Glutamatergic neuron (in vitro differentiated cells): ENCODE data around the gene ERICH4. TPM values are rescaled to one million over a fixed set of nuclear protein-coding genes. Genes with fewer than 3 reads are reported as not detected.
A peak's percentile ranks its signal among the peaks of the same experiment; 100 is the strongest.

Source experiments
- DNase-seq: peaks from one replicate; pipeline ENCODE4 v3.0.0; 2022
- H3K27ac Mint-ChIP-seq: one replicate; pipeline ENCODE4 v1.8.0; 2020; ENCODE audit warnings: mild to moderate bottlenecking, mixed read lengths, inconsistent platforms; ENCODE audit not compliant: unreplicated experiment
- H3K27me3 Mint-ChIP-seq: one replicate; pipeline ENCODE4 v1.8.0; 2020; ENCODE audit warnings: mild to moderate bottlenecking, moderate library complexity, mixed read lengths, inconsistent platforms; ENCODE audit not compliant: unreplicated experiment
- H3K36me3 Mint-ChIP-seq: one replicate; pipeline ENCODE4 v1.8.0; 2020; ENCODE audit warnings: mild to moderate bottlenecking, mixed read lengths, inconsistent platforms; ENCODE audit not compliant: unreplicated experiment
- H3K4me1 Mint-ChIP-seq: one replicate; pipeline ENCODE4 v1.8.0; 2020; ENCODE audit warnings: mild to moderate bottlenecking, low read depth, mixed read lengths, inconsistent platforms; ENCODE audit not compliant: unreplicated experiment
- H3K4me3 Mint-ChIP-seq: one replicate; pipeline ENCODE4 v1.8.0; 2020; ENCODE audit warnings: mild to moderate bottlenecking, mixed read lengths, inconsistent platforms; ENCODE audit not compliant: unreplicated experiment
- H3K9me3 Mint-ChIP-seq: one replicate; pipeline ENCODE4 v1.8.0; 2020; ENCODE audit warnings: mild to moderate bottlenecking, moderate library complexity, mixed read lengths, inconsistent platforms; ENCODE audit not compliant: unreplicated experiment
- total RNA-seq: library from RNA; stranded (reverse); fragmentation: NEBNext Ultra II Directional; extraction: Animal tissue kit (Norgen Biotek cat#: 25700); gene quantifications from one replicate; pipeline ENCODE4 v1.2.1, GENCODE V29; 2021; ENCODE audit not compliant: unreplicated experiment
- TF ChIP-seq, protein P1 (sequence below): fragments of 200-600 bp; sonication (generic); IDR thresholded peaks from one replicate; pipeline ENCODE4 v1.5.0; 2021; ENCODE audit not compliant: partially characterized antibody, unreplicated experiment

The ERICH4 gene
- total RNA-seq, 1 donor from 2014 or later: not detected

DNA sequence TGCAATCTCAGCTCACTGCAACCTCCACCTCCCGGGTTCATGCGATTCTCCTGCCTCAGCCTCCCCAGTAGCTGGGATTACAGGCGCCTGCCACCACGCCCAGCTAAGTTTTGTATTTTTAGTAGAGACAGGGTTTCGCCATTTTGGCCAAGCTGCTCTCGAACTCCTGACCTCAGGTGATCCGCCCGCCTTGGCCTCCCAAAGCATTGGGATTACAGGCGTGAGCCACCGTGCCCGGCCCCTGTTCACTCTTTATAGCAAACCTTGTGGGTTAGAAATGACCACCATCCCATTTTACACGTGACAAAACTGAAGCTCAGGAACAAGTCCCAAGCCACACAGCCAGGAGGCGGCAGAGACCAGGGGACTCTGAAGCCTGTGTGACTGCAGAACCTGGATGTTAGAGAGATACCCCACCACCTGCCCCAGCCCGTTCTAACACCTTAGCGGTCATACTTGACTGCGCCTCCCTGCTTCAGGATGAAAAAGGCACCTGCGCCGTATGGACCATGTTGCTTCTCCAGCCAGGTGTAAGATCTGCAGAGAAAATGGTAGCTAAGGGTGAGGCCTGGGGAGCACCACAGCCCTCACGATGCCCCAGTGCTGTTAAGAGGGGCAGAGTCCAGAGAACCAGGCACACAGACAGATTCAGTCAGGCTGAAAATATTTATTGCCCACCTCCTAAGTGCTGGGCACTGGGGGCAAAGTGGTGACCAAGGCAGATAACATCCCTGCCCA is 6.9 kb upstream of the ERICH4 start:
- Mint-ChIP-seq H3K4me1 (peaks cover 5% of the 10 kb centered on the region), H3K36me3 (peaks cover 4% of the 10 kb centered on the region), H3K27ac (no peak overlapping the region), H3K27me3 (peaks cover 5% of the 10 kb centered on the region), H3K4me3 (no peak overlapping the region), H3K9me3 (peaks cover 2% of the 10 kb centered on the region)
- TF ChIP-seq, protein P1, sequence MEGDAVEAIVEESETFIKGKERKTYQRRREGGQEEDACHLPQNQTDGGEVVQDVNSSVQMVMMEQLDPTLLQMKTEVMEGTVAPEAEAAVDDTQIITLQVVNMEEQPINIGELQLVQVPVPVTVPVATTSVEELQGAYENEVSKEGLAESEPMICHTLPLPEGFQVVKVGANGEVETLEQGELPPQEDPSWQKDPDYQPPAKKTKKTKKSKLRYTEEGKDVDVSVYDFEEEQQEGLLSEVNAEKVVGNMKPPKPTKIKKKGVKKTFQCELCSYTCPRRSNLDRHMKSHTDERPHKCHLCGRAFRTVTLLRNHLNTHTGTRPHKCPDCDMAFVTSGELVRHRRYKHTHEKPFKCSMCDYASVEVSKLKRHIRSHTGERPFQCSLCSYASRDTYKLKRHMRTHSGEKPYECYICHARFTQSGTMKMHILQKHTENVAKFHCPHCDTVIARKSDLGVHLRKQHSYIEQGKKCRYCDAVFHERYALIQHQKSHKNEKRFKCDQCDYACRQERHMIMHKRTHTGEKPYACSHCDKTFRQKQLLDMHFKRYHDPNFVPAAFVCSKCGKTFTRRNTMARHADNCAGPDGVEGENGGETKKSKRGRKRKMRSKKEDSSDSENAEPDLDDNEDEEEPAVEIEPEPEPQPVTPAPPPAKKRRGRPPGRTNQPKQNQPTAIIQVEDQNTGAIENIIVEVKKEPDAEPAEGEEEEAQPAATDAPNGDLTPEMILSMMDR: no peak
- DNase-seq: no peak

DNA sequence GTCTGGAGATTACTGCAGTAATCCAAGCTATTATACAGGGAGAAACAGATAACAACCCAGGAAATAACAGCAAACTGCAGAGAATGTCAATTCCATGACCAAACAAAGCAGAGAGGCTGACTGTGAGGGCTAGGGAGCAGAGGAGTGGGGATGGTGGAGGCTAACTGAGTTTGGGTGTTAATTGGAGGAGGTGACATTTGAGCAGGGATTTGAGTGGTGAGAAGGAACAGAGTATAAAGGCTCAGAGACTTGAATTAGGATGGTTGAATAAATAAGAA is 6.3 kb upstream of the ERICH4 start:
- H3K4me1 Mint-ChIP-seq: peaks cover 5% of the 10 kb centered on the region
- TF ChIP-seq, protein P1: no peak
- DNase-seq: no peak
- no peak overlapping the region for H3K27ac Mint-ChIP-seq
- peaks cover 7% of the 10 kb centered on the region for H3K27me3 Mint-ChIP-seq
- H3K4me3 Mint-ChIP-seq: no peak overlapping the region
- peaks cover 2% of the 10 kb centered on the region for H3K9me3 Mint-ChIP-seq
- peaks cover 4% of the 10 kb centered on the region for H3K36me3 Mint-ChIP-seq

DNA sequence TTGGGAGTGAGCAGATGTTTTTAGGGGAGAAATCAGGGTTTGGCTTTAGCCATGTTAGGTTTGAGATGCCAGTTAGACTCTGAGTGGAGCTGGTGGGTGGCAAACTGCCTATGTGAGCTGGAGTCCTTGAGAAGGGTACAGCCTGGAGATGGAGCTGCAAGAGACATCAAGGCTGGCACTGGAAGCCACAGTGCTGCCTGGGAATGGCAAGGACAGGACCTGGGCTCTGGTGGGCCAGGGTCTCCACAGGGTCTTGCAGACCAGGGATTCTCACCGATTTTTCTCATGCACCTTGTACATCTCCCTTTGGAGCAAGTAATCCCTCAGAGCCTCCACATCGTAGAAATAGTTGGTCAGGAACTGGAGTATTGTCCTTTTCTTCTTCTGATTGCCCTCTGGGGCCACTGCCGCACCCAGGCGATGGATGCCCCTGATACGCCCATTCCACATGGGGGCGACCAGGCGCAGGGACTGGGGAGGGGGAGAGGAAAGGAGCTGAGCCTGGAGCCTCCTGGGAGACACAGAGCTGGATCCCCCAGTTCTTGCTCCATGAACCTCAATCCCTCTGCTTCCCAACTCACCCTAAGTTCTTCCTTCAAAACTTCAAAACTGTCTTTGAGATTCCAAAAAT is 4.9 kb upstream of the ERICH4 start:
- H3K9me3 Mint-ChIP-seq: peaks cover 2% of the 10 kb centered on the region

DNA sequence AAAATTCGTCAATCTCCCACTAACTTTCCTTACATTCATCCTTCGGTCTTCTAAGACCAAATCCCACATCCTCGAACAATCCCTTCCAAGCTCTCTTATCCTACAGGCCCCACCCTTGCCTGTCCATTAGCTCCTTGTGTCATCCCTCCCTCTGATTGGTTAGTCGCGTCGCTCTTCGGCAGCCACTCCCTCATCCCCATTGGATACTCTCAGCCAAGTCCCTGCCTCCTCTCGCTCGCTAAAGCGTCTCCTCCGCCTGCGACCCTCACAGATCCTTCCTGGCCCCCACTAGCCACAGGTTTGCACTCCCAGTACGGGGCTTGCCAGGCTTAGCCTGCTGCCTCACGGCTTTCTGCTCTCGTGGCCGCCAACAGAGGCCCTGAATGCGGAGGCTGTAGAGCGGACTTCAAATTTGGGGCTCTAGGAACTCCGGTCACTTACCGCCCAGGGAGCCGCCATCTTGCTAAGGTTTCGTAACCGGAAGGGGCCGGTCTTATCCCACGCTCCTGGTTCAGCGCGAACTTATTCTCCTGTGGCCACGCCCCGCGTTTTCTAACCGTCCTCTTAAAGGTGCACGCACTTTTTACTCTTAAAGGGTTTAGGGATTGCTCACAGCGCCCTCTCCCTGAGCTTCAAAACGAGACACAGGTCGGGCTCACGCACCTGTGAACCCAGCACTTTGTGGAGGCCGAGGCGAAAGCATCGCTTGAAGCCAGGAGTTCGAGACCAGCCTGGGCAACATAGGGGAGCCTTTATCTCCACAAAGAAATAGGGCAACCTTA is 3.3 kb upstream of the ERICH4 start, which contains the start of gene DMAC2:
TSS of gene DMAC2 (minus strand) at position 472 of the 782 bp plus-strand sequence. CDS start at position 459, 13 bp downstream.
- Mint-ChIP-seq H3K4me3 (peak within 1 kb of the TSS; percentile 18), H3K9me3 (peaks cover 2% of the 10 kb centered on the region), H3K36me3 (peaks cover 4% of the 10 kb centered on the region), H3K27me3 (peaks cover 8% of the 10 kb centered on the region), H3K4me1 (peaks cover 5% of the 10 kb centered on the region), H3K27ac (peak within 1 kb of the TSS; percentile 20)
- TF ChIP-seq, protein P1: no peak
- DNase-seq: peak; percentile 93

More for the DNA sequence above, 4.9 kb upstream of the ERICH4 start:
- H3K36me3 Mint-ChIP-seq: peaks cover 4% of the 10 kb centered on the region
- H3K4me1 Mint-ChIP-seq: peaks cover 5% of the 10 kb centered on the region
- no peak overlapping the region for H3K27ac Mint-ChIP-seq
- no peak for DNase-seq
- TF ChIP-seq, protein P1: no peak
- H3K27me3 Mint-ChIP-seq: peaks cover 4% of the 10 kb centered on the region
- peak overlapping the region; percentile 68 for H3K4me3 Mint-ChIP-seq
